B cell (primary cell): ENCODE results near the gene GATAD2A. TPM values are rescaled to one million over a fixed set of nuclear protein-coding genes. Genes with fewer than 3 reads are reported as not detected.

Experiments
- ATAC-seq: fragments of 200-7000 bp; cut with Tn5 transposase; one replicate; pipeline ENCODE4 v1.10.0; 2021; ENCODE audit warnings: low read depth, mild to moderate bottlenecking, moderate number of reproducible peaks, moderate library complexity
- CTCF ChIA-PET: fragments of 350-600 bp; sonication (Branson Sonifier 250); formaldehyde crosslinking; loops from one replicate; lab custom pipeline; 2021; ENCODE audit warnings: antibody characterized with exemption, inconsistent platforms; lab: Charles Lee
- POLR2A ChIA-PET: fragments of 350-600 bp; sonication (Branson Sonifier 250); formaldehyde crosslinking; loops from one replicate; lab custom pipeline; 2021; ENCODE audit warnings: antibody characterized with exemption; lab: Charles Lee
- DNase-seq: peaks from one replicate; pipeline ENCODE4 v3.0.0; 2013
- H2AFZ ChIP-seq: 2 replicates; pipeline ENCODE4 v1.6.1; 2012; ENCODE audit warnings: mild to moderate bottlenecking, low read depth, low read length; ENCODE audit not compliant: insufficient read depth, poor library complexity, severe bottlenecking
- H3K27ac ChIP-seq, 2 donors: 1 replicate in 1 of 2; 2 replicates in 1 of 2; pipeline ENCODE4 v1.5.1; 2012 to 2013; ENCODE audit warnings: low read length in 2 of 2, mild to moderate bottlenecking in 2 of 2, moderate library complexity in 1 of 2
- H3K27me3 ChIP-seq, 4 experiments: fragments of 200-600 bp in 1 of 4; sonication (generic) in 1 of 4; replicated peaks in 1 of 4; 1 replicate in 2 of 4; 2 replicates in 2 of 4; pipeline versions ENCODE4 v1.6.1 to v1.7.0; 2013 to 2016; ENCODE audit warnings: low read length in 3 of 4, mild to moderate bottlenecking in 2 of 4, mixed read lengths in 1 of 4, moderate library complexity in 1 of 4; ENCODE audit not compliant: insufficient read depth in 4 of 4, control insufficient read depth in 3 of 4; ENCODE audit errors: control extremely low read depth in 1 of 4
- H3K36me3 ChIP-seq, 2 experiments: replicated peaks in 1 of 2; 1 replicate in 1 of 2; 2 replicates in 1 of 2; pipeline versions ENCODE4 v1.6.1 to v1.7.1; 2013; ENCODE audit warnings: low read length in 1 of 2; ENCODE audit not compliant: insufficient read depth in 2 of 2, control insufficient read depth in 1 of 2; ENCODE audit errors: control extremely low read depth in 1 of 2, extremely low read depth in 1 of 2
- H3K4me1 ChIP-seq, 2 donors: fragments of 200-600 bp in 1 of 2; sonication (generic) in 1 of 2; 1 replicate in 1 of 2; 2 replicates in 1 of 2; pipeline versions ENCODE4 v1.5.1 to v1.6.1; 2013 to 2017; ENCODE audit warnings: low read length in 2 of 2; ENCODE audit not compliant: control insufficient read depth in 2 of 2, insufficient read depth in 2 of 2
- H3K4me2 ChIP-seq: replicated peaks from 2 replicates; pipeline ENCODE3; 2012; ENCODE audit warnings: mild to moderate bottlenecking, low read depth, low read length; ENCODE audit not compliant: poor library complexity, severe bottlenecking
- H3K4me3 ChIP-seq, 5 experiments: fragments of 200-600 bp in 1 of 5; sonication (generic) in 1 of 5; 1 replicate in 3 of 5; 2 replicates in 2 of 5; pipeline versions ENCODE4 v1.5.1 to v1.7.0; 2011 to 2016; ENCODE audit warnings: low read length in 4 of 5, mild to moderate bottlenecking in 4 of 5, low read depth in 2 of 5, control low read depth in 1 of 5, moderate library complexity in 1 of 5; ENCODE audit not compliant: insufficient read depth in 1 of 5; ENCODE audit errors: control extremely low read depth in 1 of 5, extremely low read depth in 1 of 5
- H3K79me2 ChIP-seq: fragments of 200-600 bp; sonication (generic); one replicate; pipeline ENCODE4 v1.6.0; 2016; ENCODE audit warnings: low read length; ENCODE audit not compliant: control insufficient read depth, insufficient read depth
- H3K9ac ChIP-seq: fragments of 200-600 bp; sonication (generic); 2 replicates; pipeline ENCODE4 v1.6.1; 2017; ENCODE audit warnings: mild to moderate bottlenecking, low read length, moderate library complexity
- H3K9me3 ChIP-seq, 3 donors: one replicate each; pipeline versions ENCODE4 v1.6.1 to v1.7.1; 2013; ENCODE audit warnings: low read length in 2 of 3; ENCODE audit not compliant: control insufficient read depth in 2 of 3, insufficient read depth in 1 of 3; ENCODE audit errors: control extremely low read depth in 1 of 3
- H4K20me1 ChIP-seq: 2 replicates; pipeline ENCODE4 v1.6.0; 2012; ENCODE audit warnings: mild to moderate bottlenecking, low read length; ENCODE audit not compliant: insufficient read depth, control insufficient read depth, poor library complexity, severe bottlenecking
- H3K27ac Mint-ChIP-seq: one replicate; pipeline ENCODE4 v1.8.0; 2021; ENCODE audit warnings: mixed read lengths
- H3K27me3 Mint-ChIP-seq: one replicate; pipeline ENCODE4 v1.8.0; 2021; ENCODE audit warnings: mixed read lengths
- H3K4me1 Mint-ChIP-seq: one replicate; pipeline ENCODE4 v1.8.0; 2021; ENCODE audit warnings: mixed read lengths
- H3K4me3 Mint-ChIP-seq: one replicate; pipeline ENCODE4 v1.8.0; 2021; ENCODE audit warnings: mixed read lengths
- H3K9me3 Mint-ChIP-seq: one replicate; pipeline ENCODE4 v1.8.0; 2022; ENCODE audit warnings: mixed read lengths; ENCODE audit not compliant: insufficient read depth
- EZH2 ChIP-seq: IDR thresholded peaks from 2 replicates; pipeline ENCODE4 v1.6.1; 2012; ENCODE audit warnings: borderline replicate concordance, low read depth, mild to moderate bottlenecking, moderate library complexity, low read length; ENCODE audit not compliant: insufficient read depth, poor library complexity, severe bottlenecking
- WGBS: methylation state at CpG from one replicate; pipeline ENCODE4 v1.1.5; 2013; ENCODE audit warnings: missing lambda C conversion rate; ENCODE audit not compliant: insufficient coverage; 5-methylcytosine and 5-hydroxymethylcytosine counted together
- intact Hi-C: fragments of 100-400 bp; cut with micrococcal nuclease; formaldehyde crosslinking; loops from one replicate; pipeline ENCODE4 v1.10.0; 2022
- polyA plus RNA-seq: library from polyadenylated mRNA; depleted of rRNA; stranded (reverse); fragments of >200 nt; gene quantifications from 2 replicates; pipeline ENCODE4 v1.2.3, GENCODE V29; 2012
- total RNA-seq, 2 donors: library from RNA; stranded (reverse); fragments of 120-200 nt in 1 of 2; gene quantifications; 1 replicate in 1 of 2; 2 replicates in 1 of 2; pipeline versions ENCODE4 v1.2.3 to v1.2.4, GENCODE V29; 2013 to 2022
- TF ChIP-seq, protein P1 (sequence below): fragments of 200-600 bp; IDR thresholded peaks from one replicate; pipeline ENCODE4 v1.8.0; 2022; ENCODE audit warnings: antibody characterized with exemption, mild to moderate bottlenecking

The GATAD2A gene
- total and polyA plus RNA-seq, 2 donors (not counting 1 experiment from before 2014, with no cell fraction given): 28.8 to 76.3 TPM

DNA sequence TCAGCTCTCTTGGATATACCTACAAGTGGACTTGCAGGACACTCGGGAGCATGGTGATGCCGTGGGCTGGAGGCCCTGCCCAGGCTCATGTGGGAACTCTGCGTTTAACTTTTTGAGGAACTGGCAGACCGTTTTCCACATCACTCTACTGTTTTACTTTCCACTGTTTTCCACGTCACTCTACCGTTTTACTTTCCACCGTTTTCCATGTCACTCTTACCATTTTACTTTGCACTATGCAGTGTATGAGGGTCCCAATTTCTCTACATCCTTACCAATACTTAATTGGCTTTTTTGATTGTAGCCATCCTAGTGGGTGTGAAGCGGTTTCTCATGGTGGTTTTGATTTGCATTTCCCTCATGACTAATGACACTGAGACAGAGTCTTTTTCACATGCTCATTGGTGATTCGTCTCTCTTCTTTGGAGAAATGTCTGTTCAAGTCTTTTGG is 40.5 kb downstream of the GATAD2A start:
- Mint-ChIP-seq H3K27me3 (no peaks in the 10 kb centered on the region), H3K4me1 (peaks cover 63% of the 10 kb centered on the region), H3K27ac (peak overlapping the region; percentile 38), H3K9me3 (no peaks in the 10 kb centered on the region), H3K4me3 (peak overlapping the region; percentile 81)
- Histone ChIP-seq H3K4me2 (peak overlapping the region; percentile 48), H3K4me3 (peak overlapping the region in 1 of 5 experiments; percentile 23), H3K9ac (no peak overlapping the region), H4K20me1 (peaks cover 72% of the 10 kb centered on the region), H3K27ac (peak overlapping the region in 1 of 2 donors; percentile 69), H3K9me3 (peaks cover 0 to 9% (median 0%) of the 10 kb centered on the region in 3 donors), H3K36me3 (no peaks in the 10 kb centered on the region), H2AFZ (no peak overlapping the region), H3K27me3 (no peaks in the 10 kb centered on the region), H3K79me2 (peaks cover 99% of the 10 kb centered on the region), H3K4me1 (peaks cover 35 to 47% of the 10 kb centered on the region in 2 donors)
- CTCF ChIA-PET: no interaction called here
- intact Hi-C loops: loop anchor here (2.0 to 5.0 kb wide), 2 partner anchors 13 to 39 kb away; partner anchors contain the start of gene GATAD2A
- DNase-seq (peak; percentile 62), ATAC-seq (peak; percentile 54)
- POLR2A ChIA-PET: interaction anchor here (0.6 kb wide), 1 partner anchor 17 kb away, joined by 3 read pairs; no protein-coding TSS in a partner anchor
- TF ChIP-seq, protein P1, sequence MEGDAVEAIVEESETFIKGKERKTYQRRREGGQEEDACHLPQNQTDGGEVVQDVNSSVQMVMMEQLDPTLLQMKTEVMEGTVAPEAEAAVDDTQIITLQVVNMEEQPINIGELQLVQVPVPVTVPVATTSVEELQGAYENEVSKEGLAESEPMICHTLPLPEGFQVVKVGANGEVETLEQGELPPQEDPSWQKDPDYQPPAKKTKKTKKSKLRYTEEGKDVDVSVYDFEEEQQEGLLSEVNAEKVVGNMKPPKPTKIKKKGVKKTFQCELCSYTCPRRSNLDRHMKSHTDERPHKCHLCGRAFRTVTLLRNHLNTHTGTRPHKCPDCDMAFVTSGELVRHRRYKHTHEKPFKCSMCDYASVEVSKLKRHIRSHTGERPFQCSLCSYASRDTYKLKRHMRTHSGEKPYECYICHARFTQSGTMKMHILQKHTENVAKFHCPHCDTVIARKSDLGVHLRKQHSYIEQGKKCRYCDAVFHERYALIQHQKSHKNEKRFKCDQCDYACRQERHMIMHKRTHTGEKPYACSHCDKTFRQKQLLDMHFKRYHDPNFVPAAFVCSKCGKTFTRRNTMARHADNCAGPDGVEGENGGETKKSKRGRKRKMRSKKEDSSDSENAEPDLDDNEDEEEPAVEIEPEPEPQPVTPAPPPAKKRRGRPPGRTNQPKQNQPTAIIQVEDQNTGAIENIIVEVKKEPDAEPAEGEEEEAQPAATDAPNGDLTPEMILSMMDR: no peak
- no peak for TF ChIP-seq EZH2
- WGBS: 59% methylated on average over 4 of the region's 9 CpGs

DNA sequence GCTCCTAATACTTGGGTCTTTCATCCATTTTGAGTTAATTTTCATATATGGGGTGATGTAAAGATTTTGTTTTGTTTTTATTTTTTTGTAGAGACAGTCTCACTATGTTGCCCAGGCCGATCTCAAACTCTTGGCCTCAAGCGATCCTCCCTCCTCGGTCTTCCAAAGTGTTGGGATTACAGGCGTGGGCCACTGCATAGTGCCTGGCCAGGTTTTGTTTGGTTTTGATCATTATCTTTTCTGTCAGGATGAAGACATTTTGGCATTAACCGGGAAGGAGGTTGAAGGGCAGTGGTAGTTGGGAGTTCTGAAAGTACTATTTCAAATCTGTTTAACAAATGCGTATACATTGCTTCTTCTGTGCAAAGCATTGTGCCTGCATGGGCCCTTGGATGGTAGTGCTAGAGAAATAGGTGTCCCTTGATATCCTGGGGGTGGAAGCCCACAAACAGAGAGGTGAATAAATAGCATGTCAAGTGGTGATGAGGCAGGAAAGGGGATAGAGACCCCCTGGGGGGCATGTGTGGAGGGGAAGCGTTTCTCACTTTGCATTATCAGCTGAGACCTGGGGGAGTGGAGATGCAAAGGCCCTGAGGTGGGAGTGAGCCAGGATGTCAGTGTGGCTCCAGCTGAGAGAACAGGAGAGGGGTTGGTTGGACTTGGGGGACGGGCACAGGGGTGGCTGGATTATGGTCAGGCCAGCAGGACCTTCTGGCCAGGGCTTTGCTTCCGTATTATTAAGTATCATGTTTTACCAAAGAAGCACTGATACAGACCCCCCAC is 41.4 kb downstream of the GATAD2A start:
- Histone ChIP-seq H3K27me3 (no peaks in the 10 kb centered on the region), H3K9me3 (peaks cover 0 to 9% (median 0%) of the 10 kb centered on the region in 3 donors), H3K4me1 (peaks cover 38 to 53% of the 10 kb centered on the region in 2 donors), H3K79me2 (peaks cover 99% of the 10 kb centered on the region), H2AFZ (no peak overlapping the region), H3K9ac (no peak overlapping the region), H3K4me2 (peak overlapping the region; percentile 48), H3K27ac (peak overlapping the region in 1 of 2 donors; percentile 24), H3K36me3 (no peaks in the 10 kb centered on the region), H4K20me1 (peaks cover 81% of the 10 kb centered on the region), H3K4me3 (no peak overlapping the region)
- TF ChIP-seq EZH2: no peak
- TF ChIP-seq, protein P1: no peak
- H3K4me3 Mint-ChIP-seq: peak overlapping the region; percentile 2
- no peaks in the 10 kb centered on the region for H3K9me3 Mint-ChIP-seq
- ChIA-PET POLR2A (interaction anchor here (0.6 to 0.7 kb wide), 2 partner anchors 16 to 79 kb away, joined by 3 read pairs; no protein-coding TSS in a partner anchor), CTCF (interaction anchor here (1.0 to 1.2 kb wide), 2 partner anchors 10 to 40 kb away, joined by 3 to 4 read pairs; no protein-coding TSS in a partner anchor)
- DNase-seq (no peak), ATAC-seq (no peak)
- no peaks in the 10 kb centered on the region for H3K27me3 Mint-ChIP-seq
- H3K4me1 Mint-ChIP-seq: peaks cover 71% of the 10 kb centered on the region
- H3K27ac Mint-ChIP-seq: peak overlapping the region; percentile 26
- WGBS: 94% methylated on average over 5 of the region's 9 CpGs
- intact Hi-C loops: loop anchor here (5.0 kb wide), 1 partner anchor 40 kb away; the partner anchor contains the start of gene GATAD2A
